HCT116 (cell line): ENCODE measurements around the gene C1orf53. TPM values are rescaled to one million over a fixed set of nuclear protein-coding genes. Genes with fewer than 3 reads are reported as not detected.

Source experiments
- ATAC-seq: fragments of 200-7000 bp; cut with Tn5 transposase; 2 replicates; pipeline ENCODE4 v1.9.1; 2020; ENCODE audit warnings: mild to moderate bottlenecking, moderate library complexity
- Bru-seq: library from RNA; stranded (reverse); fragments of 400-500 nt; gene quantifications from one replicate; lab custom pipeline; 2021; lab: Mats Ljungman, UMichigan
- BruChase-seq, 2 experiments: library from RNA; stranded (reverse); fragments of 400-500 nt; gene quantifications; one replicate each; lab custom pipeline; 2021; lab: Mats Ljungman, UMichigan
- BruUV-seq: library from RNA; stranded (reverse); fragments of 400-500 nt; replicated peaks from 2 replicates; lab custom pipeline; 2021; lab: Mats Ljungman, UMichigan
- CTCF ChIA-PET: fragments of 300-600 bp; sonication (Branson Sonifier 250); formaldehyde crosslinking; loops from one replicate; lab custom pipeline; 2021; ENCODE audit warnings: antibody characterized with exemption; lab: Charles Lee
- POLR2A ChIA-PET: fragments of 300-600, 350-600 bp; sonication (Branson Sonifier 250); formaldehyde crosslinking; loops from one replicate; lab custom pipeline; 2021; ENCODE audit warnings: antibody characterized with exemption; lab: Charles Lee
- RAD21 ChIA-PET, 2 experiments: fragments of 300-600 bp; sonication (Branson Sonifier 250); formaldehyde crosslinking; loops; one replicate each; lab custom pipeline; 2023; ENCODE audit warnings: low total read pairs in 2 of 2; ENCODE audit not compliant: uncharacterized antibody in 2 of 2, unreplicated experiment in 2 of 2, low non-redundant PET in 1 of 2; lab: Charles Lee
- DNase-seq: peaks from one replicate; pipeline ENCODE4 v3.0.0-alpha.2; 2010; ENCODE audit warnings: low read depth, low spot score
- H2AFZ ChIP-seq: fragments of 200-600 bp; shearing (Covaris generic), sonication (generic); 2 replicates; pipeline ENCODE4 v1.6.1; 2017; ENCODE audit warnings: low read depth, mixed run types, mixed read lengths, antibody characterized with exemption, low read length; ENCODE audit not compliant: poor library complexity, severe bottlenecking
- H3K27ac ChIP-seq: 2 replicates; pipeline ENCODE4 v1.5.1; 2012; ENCODE audit warnings: low read depth, low read length
- H3K27me3 ChIP-seq: fragments of 200-600 bp; sonication (generic); 2 replicates; pipeline ENCODE4 v1.6.1; 2016; ENCODE audit warnings: mixed run types, low read length, mixed read lengths; ENCODE audit not compliant: insufficient read depth
- H3K36me3 ChIP-seq, 2 experiments: fragments of 200-500 bp in 1 of 2; fragments of 200-600 bp in 1 of 2; sonication (Bioruptor generic) in 1 of 2; sonication (generic) in 1 of 2; 2 replicates each; pipeline versions ENCODE4 v1.5.1 to v1.6.1; 2014 to 2016; ENCODE audit warnings: low read length in 2 of 2, inconsistent platforms in 1 of 2, mixed read lengths in 1 of 2, mixed run types in 1 of 2; ENCODE audit not compliant: insufficient read depth in 2 of 2, control insufficient read depth in 1 of 2
- H3K4me1 ChIP-seq, 2 experiments: fragments of 200-600 bp in 1 of 2; sonication (generic) in 1 of 2; 2 replicates each; pipeline versions ENCODE4 v1.5.1 to v1.6.1; 2012 to 2017; ENCODE audit warnings: low read length in 2 of 2, inconsistent platforms in 1 of 2, mild to moderate bottlenecking in 1 of 2, mixed read lengths in 1 of 2, mixed run types in 1 of 2, moderate library complexity in 1 of 2; ENCODE audit not compliant: insufficient read depth in 2 of 2, control insufficient read depth in 1 of 2
- H3K4me2 ChIP-seq: fragments of 200-600 bp; sonication (generic); 2 replicates; pipeline ENCODE4 v1.6.1; 2017; ENCODE audit warnings: mixed run types, low read length, mixed read lengths
- H3K4me3 ChIP-seq, 2 experiments: fragments of 200-600 bp in 1 of 2; sonication (generic) in 1 of 2; replicated peaks in 1 of 2; 2 replicates each; pipeline ENCODE4 v1.5.1; 2011 to 2016; ENCODE audit warnings: low read length in 2 of 2, control low read depth in 1 of 2, low read depth in 1 of 2, mild to moderate bottlenecking in 1 of 2, mixed read lengths in 1 of 2, mixed run types in 1 of 2
- H3K79me2 ChIP-seq: fragments of 200-600 bp; sonication (generic); 2 replicates; pipeline ENCODE4 v1.6.1; 2017; ENCODE audit warnings: mild to moderate bottlenecking, mixed run types, low read length, moderate library complexity, mixed read lengths; ENCODE audit not compliant: insufficient read depth
- H3K9ac ChIP-seq: fragments of 200-600 bp; sonication (generic); 2 replicates; pipeline ENCODE4 v1.6.1; 2016; ENCODE audit warnings: low read length, mixed read lengths
- H3K9me2 ChIP-seq: fragments of 200-600 bp; sonication (generic), shearing (Covaris generic); 2 replicates; pipeline ENCODE4 v1.6.1; 2017; ENCODE audit warnings: mixed run types, mild to moderate bottlenecking, moderate library complexity; ENCODE audit not compliant: insufficient read depth
- H3K9me3 ChIP-seq, 2 experiments: fragments of 200-500 bp in 1 of 2; fragments of 200-600 bp in 1 of 2; sonication (Bioruptor generic) in 1 of 2; sonication (generic) in 1 of 2; 2 replicates each; pipeline ENCODE4 v1.6.1; 2014 to 2017; ENCODE audit warnings: low read length in 2 of 2, mixed read lengths in 2 of 2, inconsistent platforms in 1 of 2, low read depth in 1 of 2, mild to moderate bottlenecking in 1 of 2, mixed run types in 1 of 2, moderate library complexity in 1 of 2; ENCODE audit not compliant: control insufficient read depth in 1 of 2, insufficient read depth in 1 of 2
- H4K20me1 ChIP-seq: fragments of 200-600 bp; sonication (generic), shearing (Covaris generic); 2 replicates; pipeline ENCODE4 v1.6.1; 2017; ENCODE audit warnings: mixed run types, mild to moderate bottlenecking, moderate library complexity; ENCODE audit not compliant: insufficient read depth
- CBX3 ChIP-seq: IDR thresholded peaks from 2 replicates; pipeline ENCODE4 v1.6.1; 2012; ENCODE audit warnings: low read depth
- CEBPB ChIP-seq: IDR thresholded peaks from 2 replicates; pipeline ENCODE4 v1.6.1; 2012; ENCODE audit warnings: low read depth
- ELF1 ChIP-seq: IDR thresholded peaks from 2 replicates; pipeline ENCODE4 v1.6.1; 2012; ENCODE audit warnings: low read depth, borderline replicate concordance
- EZH2phosphoT487 ChIP-seq: fragments of 200-600 bp; IDR thresholded peaks from 2 replicates; pipeline ENCODE4 v1.6.1; 2018; ENCODE audit warnings: antibody characterized with exemption, borderline replicate concordance
- JUND ChIP-seq: IDR thresholded peaks from 2 replicates; pipeline ENCODE4 v1.6.1; 2012
- POLR2A ChIP-seq: IDR thresholded peaks from 2 replicates; pipeline ENCODE4 v1.7.0; 2011; ENCODE audit warnings: borderline replicate concordance; ENCODE audit not compliant: insufficient read depth, insufficient read length; ENCODE audit errors: extremely low read depth
- POLR2AphosphoS5 ChIP-seq: IDR thresholded peaks from 2 replicates; pipeline ENCODE4 v1.6.1; 2011; ENCODE audit warnings: mild to moderate bottlenecking, low read depth, low read length, moderate library complexity
- SIN3A ChIP-seq: IDR thresholded peaks from 2 replicates; pipeline ENCODE4 v1.6.1; 2012; ENCODE audit warnings: low read depth
- SRF ChIP-seq: IDR thresholded peaks from 2 replicates; pipeline ENCODE4 v1.6.1; 2012; ENCODE audit warnings: low read depth
- YY1 ChIP-seq: IDR thresholded peaks from 2 replicates; pipeline ENCODE4 v1.6.1; 2011; ENCODE audit warnings: low read length, low read depth, moderate library complexity, mild to moderate bottlenecking; ENCODE audit not compliant: insufficient replicate concordance; ENCODE audit errors: extremely low read depth
- ZFX ChIP-seq: fragments of 450-650 bp; IDR thresholded peaks from 2 replicates; pipeline ENCODE4 v1.6.1; 2017
- ZNF274 ChIP-seq: fragments of 200-500 bp; sonication (Bioruptor generic); IDR thresholded peaks from 2 replicates; pipeline ENCODE4 v1.6.1; 2014; ENCODE audit warnings: mild to moderate bottlenecking, low read depth, low read length, inconsistent platforms
- intact Hi-C: fragments of 100-400 bp; cut with micrococcal nuclease; formaldehyde crosslinking; loops from 2 replicates; pipeline ENCODE4 v1.10.0; 2022
- long read RNA-seq: library from polyadenylated mRNA; unstranded; transcript quantifications from one replicate; pipeline ENCODE4 v2.0.0, GENCODE V29; 2021; ENCODE audit not compliant: unreplicated experiment
- polyA plus RNA-seq: library from polyadenylated mRNA; unstranded; fragments of >200 nt; gene quantifications from 2 replicates; pipeline ENCODE4 v1.2.1, GENCODE V29; 2012; ENCODE audit warnings: missing spikeins
- total RNA-seq: library from RNA; stranded (reverse); gene quantifications from one replicate; pipeline ENCODE4 v1.2.1, GENCODE V29; 2021; ENCODE audit not compliant: unreplicated experiment
- TF ChIP-seq, protein P1 (sequence below): IDR thresholded peaks from 2 replicates; pipeline ENCODE4 v1.6.1; 2012
- TF ChIP-seq, protein P2 (sequence below): IDR thresholded peaks from 2 replicates; pipeline ENCODE4 v1.6.1; 2012; ENCODE audit warnings: low read depth
- TF ChIP-seq, protein P3 (sequence below), 3 experiments: fragments of 200-600 bp in 1 of 3; sonication (generic) in 1 of 3; IDR thresholded peaks in 2 of 3; conservative IDR thresholded peaks in 1 of 3; 2 replicates each; pipeline ENCODE4 v1.5.1; 2012 to 2017; ENCODE audit warnings: low read depth in 2 of 3, low read length in 2 of 3, antibody characterized with exemption in 1 of 3, borderline replicate concordance in 1 of 3, control low read depth in 1 of 3, mild to moderate bottlenecking in 1 of 3, mixed read lengths in 1 of 3, mixed run types in 1 of 3, moderate library complexity in 1 of 3; ENCODE audit not compliant: insufficient read depth in 1 of 3
- TF ChIP-seq, protein P4 (sequence below): IDR thresholded peaks from 2 replicates; pipeline ENCODE4 v1.6.1; 2011; ENCODE audit warnings: mild to moderate bottlenecking, low read length, moderate library complexity; ENCODE audit not compliant: insufficient replicate concordance; ENCODE audit errors: extremely low read depth

The C1orf53 gene
- total RNA-seq = 4.2 TPM
- 2.4 and 3.1 TPM in 2 replicates for polyA plus RNA-seq
- percentile 43 among the genes with signal in this experiment for Bru-seq, nascent RNA
- BruChase-seq, experiment 1, labeled RNA remaining after a 6-hour chase = percentile 42 among the genes with signal in this experiment
- BruChase-seq, experiment 2, labeled RNA remaining after a 2-hour chase = percentile 42 among the genes with signal in this experiment
- long read RNA-seq, transcript C1orf53-201 (3 exons, 588 nt) = major isoform, 5 of 8 reads
- long read RNA-seq, partial matches to known transcripts = 1 of 8 reads
- long read RNA-seq, other reads (novel, unspliced or antisense) = 2 of 8 reads

DNA sequence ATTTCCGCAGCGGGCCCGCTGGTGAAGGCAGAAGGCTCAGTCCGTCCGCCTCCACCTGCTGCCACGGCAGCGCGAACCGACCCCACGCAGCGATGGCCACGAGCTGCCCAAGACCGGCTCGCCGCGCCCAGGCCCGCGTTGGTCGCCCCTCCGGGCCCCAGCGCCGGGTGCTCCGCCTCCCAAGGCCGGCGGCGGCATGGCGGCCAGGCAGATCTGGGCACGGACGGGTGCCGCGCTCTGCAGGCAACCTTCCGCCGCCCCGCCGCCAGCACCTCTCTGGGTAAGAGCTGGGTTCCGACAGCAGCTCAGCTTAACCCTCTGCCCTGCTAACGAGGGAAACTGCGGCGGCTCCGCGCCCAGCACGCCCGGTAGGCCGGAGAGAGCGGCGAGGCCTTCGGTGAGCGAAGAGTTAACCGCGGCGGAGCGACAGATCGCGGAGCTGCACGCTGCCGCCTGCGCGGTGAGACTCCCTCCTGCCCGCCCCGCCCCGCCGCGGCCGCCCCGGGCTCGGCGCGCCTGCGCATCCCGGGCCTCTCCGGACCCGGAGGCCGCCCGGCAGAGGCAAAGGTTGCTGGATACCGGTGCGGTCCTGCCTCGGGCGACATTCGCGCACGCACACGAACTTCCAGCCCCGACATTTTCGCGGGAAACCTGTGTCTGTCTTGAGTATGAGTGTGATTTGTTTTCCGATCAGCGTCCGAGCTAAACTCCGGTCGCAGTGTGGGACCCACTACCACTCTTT lies at the start of gene C1orf53:
Gene C1orf53, plus strand, starts transcription at position 177 of the 742 bp plus-strand sequence. Its CDS starts 20 bp downstream, at position 197.
- POLR2A ChIA-PET = interaction anchor here (0.7 to 1.3 kb wide), 3 partner anchors 12 to 126 kb away, joined by 3 read pairs; no protein-coding TSS in a partner anchor
- RAD21 ChIA-PET = no interaction called here
- H2AFZ ChIP-seq = peak within 1 kb of the TSS; percentile 69
- H3K9me2 ChIP-seq = no peaks in the 10 kb centered on the region
- no peaks in the 10 kb centered on the region for H3K79me2 ChIP-seq
- no peaks in the 10 kb centered on the region for H3K9me3 ChIP-seq
- no peaks in the 10 kb centered on the region for H4K20me1 ChIP-seq
- peak within 1 kb of the TSS; percentile 81 for H3K9ac ChIP-seq
- CTCF ChIA-PET = interaction anchor here (1.1 to 3.3 kb wide), 2 partner anchors 12 to 21 kb away, joined by 3 to 19 read pairs; no protein-coding TSS in a partner anchor
- H3K27me3 ChIP-seq = no peaks in the 10 kb centered on the region
- H3K4me3 ChIP-seq = peak within 1 kb of the TSS; percentile 58 to 76
- H3K27ac ChIP-seq = peak within 1 kb of the TSS; percentile 84
- no peaks in the 10 kb centered on the region for H3K36me3 ChIP-seq
- DNase-seq = peak; percentile 63
- peak; percentile 94 for ATAC-seq
- H3K4me1 ChIP-seq = peaks cover 3 to 16% of the 10 kb centered on the region in 2 experiments; a peak in 2 of 4 replicates
- BruUV-seq = no TSS peak
- intact Hi-C loops = no loop called here
- peak within 1 kb of the TSS; percentile 90 for H3K4me2 ChIP-seq
- TF ChIP-seq ZNF274 (no peak), SIN3A (no peak), EZH2phosphoT487 (no peak), CEBPB (no peak), JUND (no peak; the same call in 1 of the 2 replicates), SRF (no peak), POLR2AphosphoS5 (peak; percentile 90), ZFX (peak; percentile 98), POLR2A (peak; percentile 55), YY1 (peak; percentile 84), ELF1 (no peak), CBX3 (peak; percentile 14; the same call in 1 of the 2 replicates)
- TF ChIP-seq, protein P1, sequence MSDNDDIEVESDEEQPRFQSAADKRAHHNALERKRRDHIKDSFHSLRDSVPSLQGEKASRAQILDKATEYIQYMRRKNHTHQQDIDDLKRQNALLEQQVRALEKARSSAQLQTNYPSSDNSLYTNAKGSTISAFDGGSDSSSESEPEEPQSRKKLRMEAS = peak; percentile 69
- TF ChIP-seq, protein P2, sequence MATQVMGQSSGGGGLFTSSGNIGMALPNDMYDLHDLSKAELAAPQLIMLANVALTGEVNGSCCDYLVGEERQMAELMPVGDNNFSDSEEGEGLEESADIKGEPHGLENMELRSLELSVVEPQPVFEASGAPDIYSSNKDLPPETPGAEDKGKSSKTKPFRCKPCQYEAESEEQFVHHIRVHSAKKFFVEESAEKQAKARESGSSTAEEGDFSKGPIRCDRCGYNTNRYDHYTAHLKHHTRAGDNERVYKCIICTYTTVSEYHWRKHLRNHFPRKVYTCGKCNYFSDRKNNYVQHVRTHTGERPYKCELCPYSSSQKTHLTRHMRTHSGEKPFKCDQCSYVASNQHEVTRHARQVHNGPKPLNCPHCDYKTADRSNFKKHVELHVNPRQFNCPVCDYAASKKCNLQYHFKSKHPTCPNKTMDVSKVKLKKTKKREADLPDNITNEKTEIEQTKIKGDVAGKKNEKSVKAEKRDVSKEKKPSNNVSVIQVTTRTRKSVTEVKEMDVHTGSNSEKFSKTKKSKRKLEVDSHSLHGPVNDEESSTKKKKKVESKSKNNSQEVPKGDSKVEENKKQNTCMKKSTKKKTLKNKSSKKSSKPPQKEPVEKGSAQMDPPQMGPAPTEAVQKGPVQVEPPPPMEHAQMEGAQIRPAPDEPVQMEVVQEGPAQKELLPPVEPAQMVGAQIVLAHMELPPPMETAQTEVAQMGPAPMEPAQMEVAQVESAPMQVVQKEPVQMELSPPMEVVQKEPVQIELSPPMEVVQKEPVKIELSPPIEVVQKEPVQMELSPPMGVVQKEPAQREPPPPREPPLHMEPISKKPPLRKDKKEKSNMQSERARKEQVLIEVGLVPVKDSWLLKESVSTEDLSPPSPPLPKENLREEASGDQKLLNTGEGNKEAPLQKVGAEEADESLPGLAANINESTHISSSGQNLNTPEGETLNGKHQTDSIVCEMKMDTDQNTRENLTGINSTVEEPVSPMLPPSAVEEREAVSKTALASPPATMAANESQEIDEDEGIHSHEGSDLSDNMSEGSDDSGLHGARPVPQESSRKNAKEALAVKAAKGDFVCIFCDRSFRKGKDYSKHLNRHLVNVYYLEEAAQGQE = no peak
- TF ChIP-seq, protein P3, sequence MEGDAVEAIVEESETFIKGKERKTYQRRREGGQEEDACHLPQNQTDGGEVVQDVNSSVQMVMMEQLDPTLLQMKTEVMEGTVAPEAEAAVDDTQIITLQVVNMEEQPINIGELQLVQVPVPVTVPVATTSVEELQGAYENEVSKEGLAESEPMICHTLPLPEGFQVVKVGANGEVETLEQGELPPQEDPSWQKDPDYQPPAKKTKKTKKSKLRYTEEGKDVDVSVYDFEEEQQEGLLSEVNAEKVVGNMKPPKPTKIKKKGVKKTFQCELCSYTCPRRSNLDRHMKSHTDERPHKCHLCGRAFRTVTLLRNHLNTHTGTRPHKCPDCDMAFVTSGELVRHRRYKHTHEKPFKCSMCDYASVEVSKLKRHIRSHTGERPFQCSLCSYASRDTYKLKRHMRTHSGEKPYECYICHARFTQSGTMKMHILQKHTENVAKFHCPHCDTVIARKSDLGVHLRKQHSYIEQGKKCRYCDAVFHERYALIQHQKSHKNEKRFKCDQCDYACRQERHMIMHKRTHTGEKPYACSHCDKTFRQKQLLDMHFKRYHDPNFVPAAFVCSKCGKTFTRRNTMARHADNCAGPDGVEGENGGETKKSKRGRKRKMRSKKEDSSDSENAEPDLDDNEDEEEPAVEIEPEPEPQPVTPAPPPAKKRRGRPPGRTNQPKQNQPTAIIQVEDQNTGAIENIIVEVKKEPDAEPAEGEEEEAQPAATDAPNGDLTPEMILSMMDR (IDR thresholded peaks at IDR 0.05 in 2 of 3, conservative IDR thresholded peaks at IDR 0.05 in 1 of 3; ENCODE audit: borderline replicate concordance in 1 of 3, insufficient read depth in 1 of 3, low read depth in 2 of 3, low read length in 2 of 3) = no peak
- TF ChIP-seq, protein P4, sequence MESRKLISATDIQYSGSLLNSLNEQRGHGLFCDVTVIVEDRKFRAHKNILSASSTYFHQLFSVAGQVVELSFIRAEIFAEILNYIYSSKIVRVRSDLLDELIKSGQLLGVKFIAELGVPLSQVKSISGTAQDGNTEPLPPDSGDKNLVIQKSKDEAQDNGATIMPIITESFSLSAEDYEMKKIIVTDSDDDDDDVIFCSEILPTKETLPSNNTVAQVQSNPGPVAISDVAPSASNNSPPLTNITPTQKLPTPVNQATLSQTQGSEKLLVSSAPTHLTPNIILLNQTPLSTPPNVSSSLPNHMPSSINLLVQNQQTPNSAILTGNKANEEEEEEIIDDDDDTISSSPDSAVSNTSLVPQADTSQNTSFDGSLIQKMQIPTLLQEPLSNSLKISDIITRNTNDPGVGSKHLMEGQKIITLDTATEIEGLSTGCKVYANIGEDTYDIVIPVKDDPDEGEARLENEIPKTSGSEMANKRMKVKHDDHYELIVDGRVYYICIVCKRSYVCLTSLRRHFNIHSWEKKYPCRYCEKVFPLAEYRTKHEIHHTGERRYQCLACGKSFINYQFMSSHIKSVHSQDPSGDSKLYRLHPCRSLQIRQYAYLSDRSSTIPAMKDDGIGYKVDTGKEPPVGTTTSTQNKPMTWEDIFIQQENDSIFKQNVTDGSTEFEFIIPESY = no peak
